Body of pancreas (tissue), 4 donors: ENCODE results near the gene GSE1. TPM values are rescaled to one million over a fixed set of nuclear protein-coding genes. Genes with fewer than 3 reads are reported as not detected.

ENCODE experiments used
- ATAC-seq: fragments of 150-250 bp; one replicate; pipeline ENCODE4 v1.9.1; 2016
- DNase-seq, 4 donors: peaks; one replicate each; pipeline ENCODE4 v3.0.0-alpha.2; 2019
- H3K27ac ChIP-seq, 4 donors: fragments of 200-600 bp; sonication (generic); 1 replicate in 3 of 4; 2 replicates in 1 of 4; pipeline versions ENCODE4 v1.5.1 to v1.6.1; 2016 to 2019; ENCODE audit warnings: mild to moderate bottlenecking in 1 of 4, mixed read lengths in 1 of 4, moderate library complexity in 1 of 4
- H3K27me3 ChIP-seq, 2 donors: fragments of 200-600 bp; sonication (generic); one replicate each; pipeline ENCODE4 v1.6.0; 2016; ENCODE audit warnings: mild to moderate bottlenecking in 1 of 2
- H3K36me3 ChIP-seq, 2 donors: fragments of 200-600 bp; sonication (generic); replicated peaks in 1 of 2; 2 replicates each; pipeline ENCODE4 v1.5.1; 2016; ENCODE audit warnings: low read depth in 2 of 2; ENCODE audit not compliant: insufficient read depth in 1 of 2
- H3K4me1 ChIP-seq: fragments of 200-600 bp; sonication (generic); one replicate; pipeline ENCODE4 v1.6.0; 2016
- H3K4me3 ChIP-seq, 2 donors: fragments of 200-600 bp; sonication (generic); 1 replicate in 1 of 2; 2 replicates in 1 of 2; pipeline ENCODE4 v1.5.1; 2016 to 2019
- H3K9me3 ChIP-seq, 3 donors: fragments of 200-600 bp; sonication (generic); 1 replicate in 2 of 3; 2 replicates in 1 of 3; pipeline ENCODE4 v1.5.1; 2016
- CTCF ChIP-seq, 7 experiments: fragments of 450-650 bp in 4 of 7; fragments of 200-600 bp in 3 of 7; sonication (generic) in 3 of 7; IDR thresholded peaks; one replicate each; pipeline ENCODE4 v1.5.1; 2016 to 2019; ENCODE audit warnings: antibody characterized with exemption in 7 of 7
- POLR2A ChIP-seq, 3 donors: fragments of 450-650 bp; IDR thresholded peaks; one replicate each; pipeline ENCODE4 v1.6.1; 2016; ENCODE audit warnings: antibody characterized with exemption in 3 of 3, mild to moderate bottlenecking in 2 of 3
- WGBS, 2 donors: methylation state at CpG; one replicate each; pipeline ENCODE4 v1.1.5; 2017; 5-methylcytosine and 5-hydroxymethylcytosine counted together
- intact Hi-C: fragments of 100-400 bp; cut with DNase I; formaldehyde crosslinking; loops from one replicate; pipeline ENCODE4 v1.15.1; 2023
- total RNA-seq, 2 donors: library from RNA; depleted of rRNA; stranded (reverse); fragments of >200 nt; gene quantifications; one replicate each; pipeline ENCODE4 v1.1.0, GENCODE V29; 2016

The GSE1 gene
- total RNA-seq, 2 donors from 2014 or later: 76.5 to 221 TPM

- Histone ChIP-seq H3K9me3 (no peaks in the 10 kb centered on the region), H3K27ac (no peak overlapping the region), H3K36me3 (no peaks in the 10 kb centered on the region), H3K4me3 (no peak overlapping the region), H3K4me1 (peaks cover 67% of the 10 kb centered on the region), H3K27me3 (no peaks in the 10 kb centered on the region)
- no peak for ATAC-seq
- WGBS, 2 donors: 79 to 85% methylated on average over 7 to 23 of the region's 23 CpGs
- DNase-seq: no peak
- TF ChIP-seq POLR2A (IDR thresholded peaks at IDR 0.05) (no peak), CTCF (IDR thresholded peaks at IDR 0.05) (no peak)
- intact Hi-C loops: no loop called here
These were observed 47.2 kb upstream of the GSE1 start for GRCh38 chr16:85565801-85566526.

GRCh38 chr16:85566561-85567100, 46.5 kb upstream of the GSE1 start:
- no peak overlapping the region for H3K27ac ChIP-seq
- H3K4me3 ChIP-seq: no peak overlapping the region
- intact Hi-C loops: no loop called here
- no peak for DNase-seq
- no peaks in the 10 kb centered on the region for H3K27me3 ChIP-seq
- TF ChIP-seq POLR2A (IDR thresholded peaks at IDR 0.05) (no peak), CTCF (IDR thresholded peaks at IDR 0.05) (no peak)
- no peaks in the 10 kb centered on the region for H3K36me3 ChIP-seq
- no peak for ATAC-seq
- no peaks in the 10 kb centered on the region for H3K9me3 ChIP-seq
- WGBS, 2 donors: 73 to 78% methylated on average over 17 to 19 of the region's 19 CpGs
- H3K4me1 ChIP-seq: peaks cover 66% of the 10 kb centered on the region

GRCh38 chr16:85567101-85567866, 45.8 kb upstream of the GSE1 start:
- no peaks in the 10 kb centered on the region for H3K9me3 ChIP-seq
- intact Hi-C loops: no loop called here
- no peak for ATAC-seq
- no peak overlapping the region for H3K27ac ChIP-seq
- 81 to 92% methylated on average over 11 to 22 of the region's 27 CpGs for WGBS, 2 donors
- H3K36me3 ChIP-seq: no peaks in the 10 kb centered on the region
- H3K27me3 ChIP-seq: no peaks in the 10 kb centered on the region
- peaks cover 61% of the 10 kb centered on the region for H3K4me1 ChIP-seq
- no peak overlapping the region for H3K4me3 ChIP-seq
- DNase-seq: no peak
- TF ChIP-seq CTCF (IDR thresholded peaks at IDR 0.05): no peak
- no peak for TF ChIP-seq POLR2A (IDR thresholded peaks at IDR 0.05)

- no peaks in the 10 kb centered on the region for H3K9me3 ChIP-seq
- WGBS, 2 donors: 90 to 96% methylated on average over 4 of the region's 4 CpGs
- no peak overlapping the region for H3K4me3 ChIP-seq
- H3K4me1 ChIP-seq: peaks cover 56% of the 10 kb centered on the region
- no peak for TF ChIP-seq POLR2A (IDR thresholded peaks at IDR 0.05)
- TF ChIP-seq CTCF (IDR thresholded peaks at IDR 0.05): no peak
- no peaks in the 10 kb centered on the region for H3K27me3 ChIP-seq
- no peak for ATAC-seq
- intact Hi-C loops: no loop called here
- H3K27ac ChIP-seq: peak overlapping the region in 2 of 4 donors; percentile 14 to 71
- DNase-seq: no peak
- H3K36me3 ChIP-seq: no peaks in the 10 kb centered on the region
These were observed 45.2 kb upstream of the GSE1 start for GRCh38 chr16:85567935-85568334.
